ENCODE data around the gene NUCKS1.
A peak's percentile ranks its signal among the peaks of the same experiment; 100 is the strongest.
"Not testable (repeated sequence)": the region's sequence is repeated elsewhere in the genome, so short reads cannot be mapped to it uniquely, and the experiment has no call there.

Gene NUCKS1

DNA sequence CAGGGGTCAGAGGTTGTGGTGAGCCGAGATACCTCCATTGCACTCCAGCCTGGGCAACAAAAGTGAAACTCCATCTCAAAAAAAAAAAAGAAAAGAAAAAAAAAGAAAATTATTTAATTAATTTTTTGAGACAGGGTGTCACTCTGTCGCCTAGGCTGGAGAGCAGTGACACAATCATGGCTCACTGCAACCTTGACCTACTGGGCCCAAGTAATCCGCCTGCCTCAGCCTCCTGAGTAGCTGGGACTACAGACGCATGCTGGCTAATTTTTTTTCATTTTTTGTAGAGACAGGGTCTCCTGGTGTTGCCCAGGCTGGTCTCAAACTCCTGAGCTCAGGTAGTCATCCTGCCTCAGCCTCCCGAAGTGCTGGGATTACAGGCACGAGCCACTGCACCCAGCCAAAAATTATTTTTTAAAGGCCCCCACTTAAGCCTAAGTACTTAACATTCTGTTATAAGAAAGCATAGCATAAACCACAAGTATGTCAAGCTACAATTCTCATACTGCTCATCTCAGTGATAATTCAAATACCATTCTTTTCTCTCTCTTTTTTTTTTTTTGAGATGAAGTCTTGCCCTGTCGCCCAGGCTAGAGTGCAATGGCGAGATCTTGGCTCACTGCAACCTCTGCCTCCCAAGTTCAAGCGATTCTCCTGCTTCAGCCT, 19.9 kb downstream of the NUCKS1 start:
- DNase-seq (ENCODE audit: low read depth in 2 of 2): no peak

DNA sequence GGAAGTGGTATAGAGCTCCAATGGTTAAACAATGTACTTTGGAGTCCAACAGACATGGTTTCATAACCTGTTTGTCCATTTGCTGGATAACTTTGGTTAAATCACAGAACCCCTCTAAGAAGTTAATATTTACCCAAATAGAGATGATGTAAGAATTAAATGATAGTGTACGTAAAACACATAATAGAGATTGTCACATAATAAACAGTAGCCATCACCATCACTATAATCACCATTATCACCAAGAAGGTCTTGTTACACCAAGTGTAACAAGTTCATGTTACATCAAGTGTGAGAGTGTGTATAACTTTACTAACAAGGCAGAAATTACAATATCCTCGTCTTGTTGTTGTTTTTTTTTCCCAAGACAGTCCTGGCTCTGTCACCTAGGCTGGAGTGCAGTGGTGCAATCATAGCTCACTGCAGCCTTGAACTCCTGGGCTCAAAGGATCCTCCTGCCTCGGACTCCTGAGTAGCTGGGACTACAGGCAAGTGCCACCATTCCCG, 23.3 kb downstream of the NUCKS1 start:
- no peak for DNase-seq (ENCODE audit: low read depth in 2 of 2)

DNA sequence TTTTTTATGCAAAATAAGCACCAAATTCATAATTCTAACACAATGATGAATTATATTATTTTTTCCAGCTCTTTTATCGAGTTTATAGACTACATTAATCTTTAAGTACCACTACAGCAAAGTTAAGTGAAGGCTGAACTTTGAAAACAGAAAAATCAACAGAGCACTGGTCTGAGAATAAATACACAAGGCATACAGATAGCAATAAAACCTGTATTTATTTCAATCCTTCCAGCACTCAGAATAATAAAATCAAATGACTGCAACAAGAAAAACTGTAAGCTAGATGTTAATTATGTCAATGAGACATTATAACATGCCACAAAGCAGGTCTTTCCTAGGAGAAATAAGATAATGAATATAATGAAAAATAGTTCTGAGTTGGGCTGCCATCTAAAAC, 24.5 kb downstream of the NUCKS1 start:
- DNase-seq (ENCODE audit: low read depth in 2 of 2): no peak

DNA sequence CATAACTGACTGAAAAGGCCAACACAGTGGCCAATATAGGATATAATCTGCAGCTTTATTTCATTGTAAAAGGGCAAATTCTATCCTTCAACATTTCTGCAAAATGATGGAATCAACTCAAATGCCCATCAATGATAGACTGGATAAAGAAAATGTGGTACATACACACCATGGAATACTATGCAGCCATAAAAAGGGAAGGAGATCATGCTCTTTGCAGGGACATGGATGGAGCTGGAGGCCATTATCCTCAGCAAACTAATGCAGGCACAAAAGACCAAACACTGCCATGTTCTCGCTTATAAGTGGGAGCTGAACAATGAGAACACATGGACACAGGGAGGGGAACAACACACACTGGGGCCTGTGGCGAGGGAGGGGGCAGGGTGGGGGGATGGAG, 29.2 kb downstream of the NUCKS1 start:
- DNase-seq (ENCODE audit: low read depth in 2 of 2): not testable (repeated sequence)

DNA sequence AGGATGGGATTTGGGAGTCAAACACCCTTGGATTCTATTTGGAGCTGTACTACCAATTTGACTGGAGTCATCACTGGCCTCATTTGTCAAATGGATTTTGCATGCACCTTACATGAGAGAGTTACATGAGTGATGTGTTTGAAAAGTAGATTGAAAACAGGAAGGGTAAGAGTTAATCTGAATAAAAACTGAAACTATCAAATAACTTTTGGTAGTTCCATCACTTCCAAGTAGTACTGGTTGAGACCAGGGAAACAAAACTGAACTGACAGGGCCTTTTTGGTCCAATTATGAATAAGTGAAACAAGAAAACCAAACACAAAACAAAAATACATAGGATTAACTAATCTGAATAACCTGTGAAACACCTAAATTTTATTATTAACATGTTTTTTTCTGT, 30.2 kb downstream of the NUCKS1 start:
- no peak for DNase-seq (ENCODE audit: low read depth in 2 of 2)

DNA sequence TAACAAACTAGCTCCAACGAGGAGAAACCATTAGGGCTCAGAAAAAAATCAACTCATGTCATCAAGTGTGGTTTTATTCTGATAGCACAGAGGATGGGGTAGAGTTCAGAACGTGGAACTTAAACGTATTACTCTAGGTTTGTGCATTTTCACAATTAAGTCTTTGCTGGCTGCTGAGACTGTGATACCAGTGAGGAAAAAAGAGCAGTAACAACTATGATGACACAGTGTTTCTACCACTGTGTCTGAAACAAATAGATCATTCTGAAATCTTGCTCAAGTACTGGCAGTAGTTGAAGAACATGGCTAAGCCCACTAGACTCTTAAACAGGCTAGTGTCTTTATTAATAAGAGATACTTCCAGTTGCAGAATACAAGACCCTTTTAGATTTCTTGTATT, 31.0 kb downstream of the NUCKS1 start:
- DNase-seq (ENCODE audit: low read depth in 2 of 2): no peak

DNA sequence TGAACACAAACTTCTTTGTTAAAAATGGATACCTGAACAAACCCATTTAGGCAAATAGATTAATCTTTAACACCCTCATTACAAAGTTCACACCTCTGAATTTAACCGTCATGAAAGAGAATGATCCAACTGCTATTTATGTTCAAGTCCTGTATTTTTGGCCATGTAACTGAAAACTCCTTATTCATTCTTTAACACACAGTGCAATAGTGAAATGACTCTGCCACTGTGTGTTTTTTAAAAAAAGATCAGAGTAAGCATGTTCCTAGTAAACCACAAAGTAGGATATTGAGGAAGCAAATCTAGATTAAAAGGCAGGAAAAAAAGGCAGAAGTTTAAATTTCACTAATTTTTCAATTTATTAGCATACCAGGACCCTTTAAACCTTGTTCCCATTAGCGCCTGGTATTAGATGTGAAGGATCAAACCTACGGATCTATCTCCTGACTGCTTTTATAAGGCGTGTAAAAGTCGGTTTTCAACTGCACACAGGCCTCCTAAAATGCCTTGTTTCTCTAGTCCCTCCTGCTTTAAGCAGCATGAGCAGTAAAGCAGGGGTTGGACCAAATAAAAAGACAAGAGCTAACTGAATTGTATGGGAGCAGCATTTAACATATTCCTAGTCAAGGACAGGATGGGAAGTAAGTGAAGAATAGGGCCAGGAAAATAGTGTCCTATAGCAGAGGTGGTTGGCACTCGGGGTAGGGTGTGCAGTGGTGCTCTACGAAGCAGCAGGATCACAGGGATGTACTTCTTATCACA, 33.4 kb downstream of the NUCKS1 start:
- DNase-seq (ENCODE audit: low read depth in 2 of 2): no peak

DNA sequence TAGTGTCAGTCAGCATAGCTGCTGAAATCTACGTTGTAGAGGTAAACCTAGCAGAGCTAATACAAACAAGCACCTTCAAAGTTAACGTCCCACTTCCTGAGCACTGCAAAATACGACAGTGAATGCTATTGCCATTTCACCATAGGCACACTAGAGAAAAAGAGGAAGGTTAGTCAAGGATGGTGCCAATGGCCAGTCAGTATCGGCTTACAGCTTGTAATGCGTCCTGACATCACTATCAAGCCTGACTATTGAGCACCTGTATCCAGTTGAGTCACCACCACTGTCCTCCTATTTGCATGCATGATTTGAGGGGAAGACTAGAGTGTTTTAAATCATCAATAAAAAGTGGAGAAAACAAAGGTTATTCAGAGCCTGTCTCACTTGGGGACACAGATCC, 34.4 kb downstream of the NUCKS1 start:
- DNase-seq (ENCODE audit: low read depth in 2 of 2): no peak

DNA sequence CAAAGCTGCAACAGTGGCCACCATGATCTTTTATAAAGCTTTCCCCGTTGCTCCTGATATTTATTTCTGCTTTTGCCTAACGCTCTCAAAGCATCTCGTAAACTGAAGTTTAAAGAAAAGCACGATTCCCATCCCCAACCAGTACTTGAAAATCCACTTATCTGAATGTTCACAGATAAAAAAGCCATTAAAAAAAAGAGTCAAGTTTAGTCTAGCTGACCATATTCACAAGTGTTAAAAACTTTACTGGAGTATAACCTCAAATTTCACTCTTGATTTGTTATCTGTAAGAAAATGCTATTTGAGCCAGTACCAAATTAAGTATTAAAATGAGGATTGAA, 35.1 kb downstream of the NUCKS1 start:
- no peak for DNase-seq (ENCODE audit: low read depth in 2 of 2)

DNA sequence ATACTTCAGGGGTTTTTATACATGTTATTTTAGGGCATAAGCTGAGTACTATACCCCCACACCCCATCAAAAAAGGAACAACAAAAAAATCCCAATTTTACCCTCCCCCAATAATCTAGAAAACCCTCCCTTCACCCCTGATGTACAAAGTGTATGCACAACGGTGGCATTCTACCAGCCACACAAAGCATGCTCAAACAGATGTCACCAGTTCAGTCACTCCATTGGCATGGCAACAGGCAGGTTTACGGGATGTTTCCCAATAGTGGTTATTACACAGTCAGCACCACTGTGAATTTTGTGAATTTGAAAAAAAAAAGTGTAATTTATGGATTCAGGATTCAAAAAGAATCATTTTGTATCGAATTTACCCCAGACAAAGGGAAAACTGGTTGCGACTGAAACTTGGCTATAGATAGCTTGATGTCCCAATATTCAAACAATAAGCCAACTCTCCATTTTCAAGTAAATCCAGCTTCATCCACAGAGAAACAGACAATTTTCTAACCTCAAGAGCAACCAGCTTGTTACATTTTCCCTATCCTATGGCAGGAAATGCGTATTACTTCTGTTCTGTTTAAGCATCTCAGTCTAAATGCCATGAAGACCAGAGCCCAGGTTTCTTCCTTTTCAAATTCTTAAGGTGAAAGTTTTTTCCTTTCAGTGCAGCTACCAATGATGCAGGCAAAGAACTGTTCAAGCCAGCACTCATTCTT, 35.6 kb downstream of the NUCKS1 start:
- DNase-seq (ENCODE audit: low read depth in 2 of 2): no peak

DNA sequence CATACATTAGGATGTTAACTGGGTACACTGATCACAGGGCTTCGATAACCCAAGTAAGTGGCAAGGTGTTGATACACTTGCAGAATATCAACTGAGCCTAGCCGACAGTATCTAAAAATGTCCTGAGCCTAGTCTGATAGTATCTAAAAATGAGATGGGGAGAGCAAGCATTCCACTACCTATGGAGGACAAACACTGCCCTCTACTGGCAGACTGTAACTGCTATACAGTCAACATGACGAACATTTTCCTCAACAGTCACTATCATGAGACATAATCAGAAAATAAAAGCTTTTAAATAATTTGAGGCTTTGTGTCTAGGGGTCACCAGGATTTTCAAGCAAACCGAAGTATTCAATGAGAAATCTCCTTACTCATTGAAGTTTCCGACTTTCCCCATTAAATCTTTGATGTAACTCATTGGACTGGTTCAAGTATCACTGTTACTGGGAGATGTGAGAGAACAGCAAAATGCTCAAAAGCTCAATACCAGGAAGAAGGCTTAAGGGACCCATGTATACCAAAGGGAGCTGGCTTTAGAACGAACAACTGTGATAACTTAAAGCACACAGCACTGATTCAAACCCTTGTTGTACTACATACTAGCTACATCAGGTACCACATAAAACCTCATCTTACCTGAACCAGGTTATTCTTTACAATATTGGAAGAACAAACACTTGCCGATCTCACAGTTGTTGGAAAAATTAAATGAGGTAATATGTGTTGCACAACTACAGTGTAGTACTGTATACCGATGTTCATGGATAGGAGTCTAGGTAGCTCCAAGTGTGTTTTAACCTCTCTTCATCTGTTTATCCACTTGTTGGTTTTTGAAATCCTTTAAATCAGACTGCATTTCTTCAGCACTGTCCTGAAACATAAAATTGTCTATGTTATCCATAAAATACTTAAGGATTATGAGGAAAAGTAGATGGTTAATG, 38.6 kb downstream of the NUCKS1 start:
- DNase-seq (ENCODE audit: low read depth in 2 of 2): peak in 1 of 2 donors; percentile 29

DNA sequence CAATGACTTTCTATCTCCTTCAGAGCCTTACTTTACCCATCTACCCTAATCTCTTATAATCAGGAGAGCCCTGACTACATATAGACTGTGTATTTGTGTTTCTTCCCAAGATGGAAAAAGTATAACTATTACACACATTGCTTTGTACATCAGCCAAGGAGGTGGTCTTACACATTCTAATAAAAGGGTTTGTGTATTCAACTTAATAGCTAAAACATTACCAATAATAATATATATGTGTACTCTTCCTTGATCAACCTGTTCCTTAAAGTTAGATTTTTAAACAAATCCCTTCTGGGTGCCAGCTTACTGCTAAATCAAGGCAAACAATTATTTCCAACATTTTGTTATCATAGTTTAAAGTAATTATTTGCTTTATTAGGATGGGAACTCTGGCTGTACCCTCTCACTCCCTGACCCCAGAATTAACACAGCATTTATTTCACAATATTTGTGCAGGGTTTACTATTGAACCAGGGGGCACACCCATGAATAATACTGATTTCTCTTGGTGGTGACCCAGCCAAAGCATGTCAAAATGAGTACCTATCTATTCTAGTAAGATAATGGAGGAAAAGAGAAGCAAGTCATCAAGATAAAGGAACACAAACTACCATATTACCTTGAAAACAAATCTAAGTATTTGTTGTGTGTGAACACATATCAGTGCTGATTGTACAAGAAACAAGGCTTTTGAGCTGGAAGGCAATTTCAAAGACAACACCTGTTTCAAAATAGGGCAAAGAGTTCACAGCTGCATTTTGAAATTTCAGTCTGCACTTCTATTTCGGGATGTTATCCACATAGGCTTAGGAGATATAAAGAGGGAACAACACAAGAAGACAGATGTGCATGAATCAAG, 39.5 kb downstream of the NUCKS1 start:
- DNase-seq (ENCODE audit: low read depth in 2 of 2): no peak

DNA sequence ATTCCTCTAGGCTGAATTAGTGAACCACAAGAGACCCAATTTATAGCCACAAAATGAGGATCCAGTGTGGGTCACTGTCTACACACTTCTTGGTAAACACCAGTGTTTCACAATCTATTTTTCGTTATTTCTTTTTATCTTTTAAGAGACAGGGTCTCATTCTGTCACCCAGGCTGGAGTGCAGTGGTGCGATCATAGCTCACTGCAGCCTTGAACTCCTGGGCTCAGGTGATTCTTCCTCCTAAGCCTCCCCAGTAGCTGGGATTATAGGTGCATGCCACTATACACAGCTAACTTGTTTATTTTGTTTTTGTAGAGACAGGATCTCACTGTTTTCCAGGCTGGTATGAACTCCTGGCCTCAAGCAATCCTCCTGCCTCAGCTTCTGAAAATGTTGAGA, 40.3 kb downstream of the NUCKS1 start:
- DNase-seq (ENCODE audit: low read depth in 2 of 2): no peak

DNA sequence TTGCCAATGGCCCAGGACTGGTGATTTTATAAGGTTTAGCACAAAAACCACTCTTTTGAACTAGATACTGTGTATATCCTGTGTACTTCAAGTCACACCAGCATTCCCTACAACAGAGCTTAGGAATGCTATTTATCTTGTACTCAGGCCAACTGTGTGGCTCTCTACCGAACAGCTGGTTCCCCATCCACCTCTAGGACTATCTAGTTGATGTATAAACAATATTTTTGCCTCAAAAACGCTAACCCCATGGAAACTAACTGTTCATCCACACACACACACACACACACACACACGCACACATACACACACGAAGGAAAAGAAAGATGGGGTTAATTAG, 41.0 kb downstream of the NUCKS1 start:
- no peak for DNase-seq (ENCODE audit: low read depth in 2 of 2)

DNA sequence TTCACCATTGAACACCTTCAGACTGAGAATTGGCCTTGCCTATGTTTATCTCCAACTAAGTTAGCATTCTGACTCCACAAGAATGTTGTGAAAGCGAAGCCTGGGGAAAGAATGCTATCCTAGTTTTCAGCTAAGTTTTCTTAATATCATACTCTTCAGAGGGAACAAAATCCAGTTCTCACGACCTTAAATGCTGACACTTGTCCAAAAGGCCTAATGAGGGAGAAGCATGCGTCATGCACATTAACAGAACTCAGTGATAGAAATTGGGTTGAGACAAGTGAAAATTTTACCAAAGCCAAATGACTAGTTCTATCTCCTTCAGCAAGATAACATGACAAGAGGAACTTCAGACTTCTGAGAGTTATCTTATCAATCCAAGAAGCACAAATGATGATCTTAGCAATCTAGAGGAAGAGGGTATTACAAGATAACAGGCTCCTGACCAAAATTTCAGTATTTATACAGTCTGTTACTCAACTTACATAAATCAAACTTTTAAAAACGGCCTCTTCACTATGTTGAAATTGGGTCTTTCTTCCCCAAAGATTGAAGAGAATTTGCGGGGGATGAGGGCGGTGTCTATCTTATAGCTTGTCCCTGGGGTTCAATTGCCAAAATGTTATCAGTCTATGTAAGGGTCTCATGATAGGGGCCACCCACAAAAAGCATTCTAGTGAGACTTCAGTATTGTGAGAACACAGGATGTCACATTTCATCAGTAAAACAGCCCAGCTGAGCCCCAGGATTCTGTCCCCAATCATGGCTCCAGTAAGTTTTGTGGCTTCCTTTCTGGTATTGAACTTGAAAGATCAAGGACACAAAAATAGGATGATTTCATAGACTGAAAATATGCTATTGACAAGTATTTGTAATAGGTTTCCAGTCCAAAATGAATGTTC, 43.1 kb downstream of the NUCKS1 start:
- DNase-seq (ENCODE audit: low read depth in 2 of 2): no peak

DNA sequence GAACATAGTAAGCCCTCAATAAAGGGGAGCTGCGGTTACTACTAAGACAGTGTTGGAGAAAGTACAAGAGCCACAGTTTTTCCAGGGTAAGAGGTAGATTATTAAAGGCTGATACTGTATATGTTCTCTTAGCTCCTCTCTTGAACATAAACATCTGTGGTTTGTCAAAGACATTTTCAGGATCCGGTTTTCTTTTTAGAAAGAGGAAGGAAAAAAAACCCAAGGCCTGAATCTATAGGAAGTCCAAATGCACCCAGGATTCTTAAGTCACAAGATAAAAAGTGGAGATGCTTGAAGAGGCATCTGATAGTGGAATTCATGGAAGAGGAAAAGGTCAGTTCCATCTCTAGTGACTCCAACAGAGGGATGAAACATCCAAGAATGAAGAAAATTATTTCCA, 45.1 kb downstream of the NUCKS1 start:
- DNase-seq (ENCODE audit: low read depth in 2 of 2): no peak

DNA sequence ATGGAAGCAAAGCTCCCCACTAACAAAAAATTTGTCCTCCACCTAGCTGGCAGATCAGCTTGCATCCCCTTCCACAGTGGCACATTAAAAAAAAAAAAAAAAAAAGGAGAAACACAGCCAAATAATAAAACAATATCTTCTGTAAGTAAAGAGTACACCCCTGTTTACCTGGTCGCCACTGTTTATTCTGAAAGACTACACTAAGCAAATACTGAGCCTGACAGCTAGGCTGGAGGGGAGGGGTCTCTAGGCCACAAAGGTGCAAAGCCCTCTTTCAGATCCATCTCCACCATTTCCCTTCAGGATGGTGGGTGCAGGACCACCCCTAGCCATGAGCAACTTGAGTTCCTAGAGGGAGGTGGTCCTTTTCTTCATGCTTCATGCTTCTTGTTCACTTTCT, 46.9 kb downstream of the NUCKS1 start:
- DNase-seq (ENCODE audit: low read depth in 2 of 2): no peak

DNA sequence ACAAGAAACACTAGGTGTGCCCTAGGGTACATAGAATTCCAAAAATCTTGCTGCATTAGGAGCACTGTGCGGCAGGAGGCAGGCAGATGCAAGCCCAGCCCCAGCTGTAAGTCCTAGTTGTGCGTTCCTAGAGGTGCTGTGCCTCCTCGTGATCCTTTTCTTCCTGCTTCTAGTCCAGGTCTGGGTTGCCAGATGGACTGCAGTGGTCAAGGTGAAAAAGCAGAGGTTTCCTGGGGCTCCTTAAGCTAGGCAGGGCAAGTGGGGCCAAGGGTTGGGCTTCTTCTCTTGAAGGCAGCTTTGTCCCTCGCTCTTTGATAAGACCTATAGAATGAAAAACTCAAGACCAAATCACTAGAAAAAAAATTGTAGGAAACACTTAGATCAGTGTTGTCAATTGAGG, 48.1 kb downstream of the NUCKS1 start:
- DNase-seq (ENCODE audit: low read depth in 2 of 2): no peak

DNA sequence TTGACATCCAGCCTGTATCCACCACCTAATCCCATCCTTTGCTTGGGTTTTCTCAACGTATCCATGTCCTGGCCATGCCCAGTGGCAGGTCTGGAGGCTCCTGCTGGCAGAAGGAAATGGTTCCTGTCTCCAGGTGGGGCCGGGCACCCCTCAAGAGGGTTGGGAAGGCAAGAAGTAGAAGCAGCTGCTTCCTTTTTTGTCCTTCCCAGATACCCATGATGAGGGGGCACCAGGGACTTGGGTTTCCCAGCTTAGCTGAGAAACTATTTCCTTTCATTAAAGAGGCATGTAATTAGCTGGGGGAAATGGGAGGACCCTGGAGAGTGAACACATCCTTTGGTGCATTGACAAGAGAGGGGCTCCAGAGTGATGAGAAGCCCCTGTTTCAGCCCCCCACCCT, 48.6 kb downstream of the NUCKS1 start:
- no peak for DNase-seq (ENCODE audit: low read depth in 2 of 2)

DNA sequence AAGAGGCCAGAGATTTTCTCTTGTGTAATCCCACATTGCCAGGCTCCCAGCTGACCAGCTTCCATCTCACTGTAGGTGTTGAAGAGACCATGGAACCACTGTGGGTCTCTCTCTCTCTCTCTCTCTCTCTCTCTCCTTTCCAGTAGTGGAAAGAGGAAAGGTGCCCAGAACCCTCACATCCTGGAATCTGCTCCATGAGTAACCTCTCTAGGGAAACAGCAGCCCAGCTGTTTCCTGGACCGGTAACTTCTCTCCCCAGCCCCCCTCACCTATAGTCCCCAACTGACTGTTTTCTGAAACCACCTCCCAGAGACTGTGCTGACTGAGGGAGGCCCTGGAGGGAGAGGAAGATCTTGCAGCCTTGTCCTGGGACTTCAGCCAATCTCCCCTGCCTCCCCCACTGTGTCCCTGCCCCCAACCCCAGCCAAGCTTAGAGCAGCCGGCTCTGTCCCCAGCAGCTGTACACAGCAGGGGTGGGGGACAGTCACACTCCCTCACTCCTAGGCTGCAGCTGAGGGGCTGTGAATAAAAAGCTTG, 49.0 kb downstream of the NUCKS1 start:
- no peak for DNase-seq (ENCODE audit: low read depth in 2 of 2)
